Parathyroid adenoma (tissue), 2 donors: ENCODE measurements around the gene NAALADL2.

Experiments used
- H2AFZ ChIP-seq: fragments of 300-600 bp; sonication (generic); one replicate; pipeline ENCODE4 v1.7.0; 2017; ENCODE audit warnings: antibody characterized with exemption, mild to moderate bottlenecking
- H3K27ac ChIP-seq: fragments of 300-600 bp; sonication (generic); one replicate; pipeline ENCODE4 v1.7.0; 2017
- H3K27me3 ChIP-seq: fragments of 300-600 bp; sonication (generic); one replicate; pipeline ENCODE4 v1.7.0; 2017; ENCODE audit warnings: low read length; ENCODE audit not compliant: control insufficient read depth, insufficient read depth
- H3K36me3 ChIP-seq: fragments of 300-600 bp; sonication (generic); one replicate; pipeline ENCODE4 v1.7.0; 2017; ENCODE audit warnings: low read length; ENCODE audit not compliant: control insufficient read depth, insufficient read depth
- H3K4me1 ChIP-seq: fragments of 300-600 bp; sonication (generic); one replicate; pipeline ENCODE4 v1.7.0; 2017; ENCODE audit warnings: control low read depth
- H3K4me2 ChIP-seq: fragments of 300-600 bp; sonication (generic); one replicate; pipeline ENCODE4 v1.7.0; 2017; ENCODE audit warnings: low read length
- H3K4me3 ChIP-seq: fragments of 300-600 bp; sonication (generic); one replicate; pipeline ENCODE4 v1.7.0; 2017; ENCODE audit warnings: low read depth, low read length
- H3K79me2 ChIP-seq: fragments of 300-600 bp; sonication (generic); one replicate; pipeline ENCODE4 v1.7.0; 2017; ENCODE audit warnings: control low read depth
- H3K9ac ChIP-seq: fragments of 300-600 bp; sonication (generic); one replicate; pipeline ENCODE4 v1.7.0; 2017; ENCODE audit warnings: mild to moderate bottlenecking
- H3K9me3 ChIP-seq: fragments of 300-600 bp; sonication (generic); one replicate; pipeline ENCODE4 v1.7.0; 2017; ENCODE audit warnings: low read length; ENCODE audit not compliant: control insufficient read depth
- CTCF ChIP-seq: fragments of 300-600 bp; sonication (generic); IDR thresholded peaks from one replicate; pipeline ENCODE4 v1.7.0; 2017; ENCODE audit warnings: antibody characterized with exemption, mild to moderate bottlenecking
- donor health status: primary hyperparathyroidism.

The NAALADL2 gene

DNA sequence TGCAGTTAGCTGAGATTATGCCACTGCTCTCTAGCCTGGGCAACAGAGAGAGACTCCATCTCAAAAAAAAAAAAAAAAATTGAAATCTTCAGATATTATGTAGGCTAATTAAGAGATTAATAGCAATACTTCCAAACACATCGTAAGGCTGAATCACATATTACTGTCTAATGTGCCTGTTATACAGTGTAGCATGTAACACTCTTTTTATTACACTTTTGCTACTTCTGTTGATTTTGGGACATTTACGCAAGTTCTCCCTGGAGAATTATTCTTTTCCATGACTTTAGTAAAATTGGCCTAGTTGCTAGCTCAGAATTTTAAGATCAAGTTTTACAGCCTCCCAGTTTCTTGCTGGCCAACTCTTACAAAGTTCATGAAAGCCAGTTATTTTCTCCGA lies 605.2 kb downstream of the NAALADL2 start:
- Histone ChIP-seq H3K27ac (no peak overlapping the region), H3K79me2 (no peaks in the 10 kb centered on the region), H3K36me3 (no peaks in the 10 kb centered on the region), H3K9me3 (no peaks in the 10 kb centered on the region), H3K4me2 (no peak overlapping the region), H3K9ac (no peak overlapping the region), H3K4me3 (no peak overlapping the region), H2AFZ (no peak overlapping the region), H3K27me3 (no peaks in the 10 kb centered on the region), H3K4me1 (no peaks in the 10 kb centered on the region)
- no peak for TF ChIP-seq CTCF

- H3K27ac ChIP-seq = no peak overlapping the region
- no peaks in the 10 kb centered on the region for H3K27me3 ChIP-seq
- H2AFZ ChIP-seq = no peak overlapping the region
- no peaks in the 10 kb centered on the region for H3K4me1 ChIP-seq
- H3K36me3 ChIP-seq = no peaks in the 10 kb centered on the region
- no peak overlapping the region for H3K9ac ChIP-seq
- peaks cover 3% of the 10 kb centered on the region for H3K9me3 ChIP-seq
- no peak for TF ChIP-seq CTCF
- no peak overlapping the region for H3K4me3 ChIP-seq
- H3K4me2 ChIP-seq = no peak overlapping the region
- no peaks in the 10 kb centered on the region for H3K79me2 ChIP-seq
These were observed 610.0 kb downstream of the NAALADL2 start for GRCh38 chr3:175469124-175469523.

DNA sequence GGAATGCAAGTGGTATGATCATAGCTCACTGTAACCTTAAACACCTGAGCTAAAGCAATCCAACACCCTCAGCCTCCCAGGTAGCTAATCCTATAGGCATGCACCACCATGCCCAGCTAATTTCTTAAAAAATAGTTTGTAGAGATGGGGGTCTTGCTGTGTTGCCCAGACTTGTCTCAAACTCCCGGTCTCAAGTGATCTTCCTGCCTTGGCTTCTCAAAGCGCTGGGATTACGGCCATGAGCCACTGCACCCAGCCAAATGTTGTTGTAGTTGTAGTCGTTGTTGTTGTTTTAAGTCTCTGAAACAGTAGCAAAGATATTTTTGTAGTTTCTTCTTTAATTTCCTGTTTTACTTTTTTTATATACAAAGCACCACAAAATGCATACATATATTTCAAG lies 616.6 kb downstream of the NAALADL2 start:
- H3K4me1 ChIP-seq = no peaks in the 10 kb centered on the region

DNA sequence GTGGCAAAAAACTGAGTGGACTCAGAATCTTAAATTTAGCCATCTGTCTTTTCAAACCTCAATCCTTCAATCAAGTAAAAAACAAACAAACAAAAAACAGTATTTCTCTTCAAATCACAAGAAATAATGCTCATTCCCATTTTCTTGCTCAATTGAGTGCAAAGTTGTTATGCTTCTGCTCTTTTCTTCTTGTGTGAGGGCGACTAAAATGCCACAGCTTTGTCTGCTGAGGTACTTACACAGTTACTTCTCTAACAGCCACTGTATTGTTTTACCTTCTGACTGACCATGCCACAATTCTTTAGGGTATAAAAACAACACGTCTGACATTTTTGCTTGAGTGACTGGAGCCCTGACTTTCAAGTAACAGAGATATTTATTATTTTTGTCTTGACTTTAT lies 617.4 kb downstream of the NAALADL2 start:
- no peak overlapping the region for H3K4me2 ChIP-seq
- no peak overlapping the region for H2AFZ ChIP-seq
- H3K4me3 ChIP-seq = no peak overlapping the region
- H3K9ac ChIP-seq = no peak overlapping the region
- H3K36me3 ChIP-seq = no peaks in the 10 kb centered on the region
- H3K9me3 ChIP-seq = no peaks in the 10 kb centered on the region
- no peaks in the 10 kb centered on the region for H3K79me2 ChIP-seq
- no peaks in the 10 kb centered on the region for H3K27me3 ChIP-seq
- TF ChIP-seq CTCF = no peak
- no peaks in the 10 kb centered on the region for H3K4me1 ChIP-seq
- no peak overlapping the region for H3K27ac ChIP-seq

More for the DNA sequence above, 616.6 kb downstream of the NAALADL2 start:
- Histone ChIP-seq H3K4me3 (no peak overlapping the region), H3K27me3 (no peaks in the 10 kb centered on the region), H2AFZ (no peak overlapping the region), H3K36me3 (no peaks in the 10 kb centered on the region), H3K4me2 (no peak overlapping the region), H3K27ac (no peak overlapping the region), H3K9me3 (no peaks in the 10 kb centered on the region), H3K9ac (no peak overlapping the region), H3K79me2 (no peaks in the 10 kb centered on the region)
- TF ChIP-seq CTCF = no peak

DNA sequence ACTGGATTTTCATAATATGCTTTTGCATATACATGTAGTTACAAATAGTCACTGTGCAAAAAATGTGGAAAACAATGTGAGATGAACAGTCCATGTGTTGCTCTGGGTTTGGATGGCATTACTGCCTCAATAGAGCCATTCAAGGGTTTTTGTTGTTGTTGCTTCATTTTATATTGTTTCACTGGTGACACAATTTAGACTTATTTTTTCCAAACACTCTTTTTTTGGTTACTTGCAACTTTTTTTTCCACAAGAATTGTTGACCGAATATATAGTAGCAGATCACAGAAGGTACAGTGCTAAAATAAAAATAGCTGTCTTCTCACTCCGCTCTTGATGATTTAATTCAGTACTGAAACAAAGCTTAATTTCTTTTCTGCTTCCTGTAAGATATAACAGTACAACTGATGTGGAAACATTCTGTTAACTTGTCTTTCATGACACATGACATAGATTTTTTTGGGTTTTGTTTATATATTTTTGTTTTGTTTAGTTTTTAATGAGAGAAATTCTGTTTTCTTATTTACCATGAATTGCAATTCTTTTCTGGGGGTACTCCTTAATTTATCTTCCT lies 618.6 kb downstream of the NAALADL2 start:
- no peak overlapping the region for H3K27ac ChIP-seq
- no peaks in the 10 kb centered on the region for H3K27me3 ChIP-seq
- H3K4me1 ChIP-seq = no peaks in the 10 kb centered on the region
- H3K4me3 ChIP-seq = no peak overlapping the region
- no peak overlapping the region for H3K4me2 ChIP-seq
- no peak overlapping the region for H2AFZ ChIP-seq
- no peaks in the 10 kb centered on the region for H3K36me3 ChIP-seq
- H3K9ac ChIP-seq = no peak overlapping the region
- TF ChIP-seq CTCF = no peak
- H3K9me3 ChIP-seq = no peaks in the 10 kb centered on the region
- H3K79me2 ChIP-seq = no peaks in the 10 kb centered on the region
